ENCODE measurements around the gene EFCAB6.
"Not testable (repeated sequence)": the region's sequence is repeated elsewhere in the genome, so short reads cannot be mapped to it uniquely, and the experiment has no call there.

Gene EFCAB6

GRCh38 chr22:43689356-43689755 is 122.7 kb downstream of the EFCAB6 start:
- no peak for DNase-seq

GRCh38 chr22:43682851-43683250 is 129.3 kb downstream of the EFCAB6 start:
- DNase-seq = no peak

GRCh38 chr22:43681731-43682360 is 130.3 kb downstream of the EFCAB6 start:
- DNase-seq = no peak

- DNase-seq = no peak
Observed at GRCh38 chr22:43670513-43670912, 141.6 kb downstream of the EFCAB6 start.

GRCh38 chr22:43669190-43669589 is 142.9 kb downstream of the EFCAB6 start:
- DNase-seq = no peak

GRCh38 chr22:43667656-43668055 is 144.4 kb downstream of the EFCAB6 start:
- no peak for DNase-seq

- DNase-seq = no peak
Observed at GRCh38 chr22:43666457-43666856, 145.6 kb downstream of the EFCAB6 start.

GRCh38 chr22:43658823-43659222 is 153.3 kb downstream of the EFCAB6 start:
- DNase-seq = no peak

- not testable (repeated sequence) for DNase-seq
Observed at GRCh38 chr22:43656581-43656980, 155.5 kb downstream of the EFCAB6 start.

- DNase-seq = no peak
Observed at GRCh38 chr22:43654271-43654670, 157.8 kb downstream of the EFCAB6 start.

- no peak for DNase-seq
Observed at GRCh38 chr22:43652845-43653244, 159.3 kb downstream of the EFCAB6 start.

GRCh38 chr22:43643387-43643786 is 168.7 kb downstream of the EFCAB6 start:
- DNase-seq = no peak

- DNase-seq = no peak
Observed at GRCh38 chr22:43642319-43643206, 169.5 kb downstream of the EFCAB6 start.

GRCh38 chr22:43639228-43639948 is 172.7 kb downstream of the EFCAB6 start:
- no peak for DNase-seq

GRCh38 chr22:43637275-43638260 is 174.5 kb downstream of the EFCAB6 start:
- DNase-seq = no peak

- no peak for DNase-seq
Observed at GRCh38 chr22:43636086-43636485, 176.0 kb downstream of the EFCAB6 start.

GRCh38 chr22:43635101-43635500 is 177.0 kb downstream of the EFCAB6 start:
- no peak for DNase-seq

GRCh38 chr22:43634316-43634715 is 177.8 kb downstream of the EFCAB6 start:
- DNase-seq = no peak

GRCh38 chr22:43633631-43634285 is 178.3 kb downstream of the EFCAB6 start:
- DNase-seq = no peak

- DNase-seq = no peak
Observed at GRCh38 chr22:43631846-43632245, 180.3 kb downstream of the EFCAB6 start.

GRCh38 chr22:43631201-43631600 is 180.9 kb downstream of the EFCAB6 start:
- no peak for DNase-seq

- no peak for DNase-seq
Observed at GRCh38 chr22:43630451-43630850, 181.7 kb downstream of the EFCAB6 start.

Measured in CD4-positive, alpha-beta T cell treated with Interferon gamma for 1 hour (primary cell).